Activated CD4-positive, alpha-beta T cell treated with anti-CD3 and anti-CD28 coated beads, Interleukin-2, amount 50 U/mL, for 4 hours (primary cell): Measurements from ENCODE around the gene QARS1.

Source experiments
- DNase-seq, 2 experiments: peaks; one replicate each; pipeline ENCODE4 v3.0.0-alpha.2; 2020

Gene QARS1

GRCh38 chr3:49120096-49120437, 15.5 kb upstream of the QARS1 start:
- no peak for DNase-seq

- no peak for DNase-seq
Observed at GRCh38 chr3:49119439-49119838, 14.9 kb upstream of the QARS1 start.

- no peak for DNase-seq
Observed at GRCh38 chr3:49119036-49119435, 14.5 kb upstream of the QARS1 start.

GRCh38 chr3:49112262-49112661, 7.7 kb upstream of the QARS1 start:
- DNase-seq = no peak

GRCh38 chr3:49111347-49111746, 6.8 kb upstream of the QARS1 start:
- DNase-seq = no peak

- no peak for DNase-seq
Observed at GRCh38 chr3:49110780-49111179, 6.2 kb upstream of the QARS1 start.

- no peak for DNase-seq
Observed at GRCh38 chr3:49108346-49108745, 3.8 kb upstream of the QARS1 start.

GRCh38 chr3:49104052-49104426, 518 bp downstream of the QARS1 start:
- DNase-seq = no peak

- DNase-seq = no peak
Observed at GRCh38 chr3:49100046-49100615, 4.4 kb downstream of the QARS1 start.

- DNase-seq = no peak
Observed at GRCh38 chr3:49098910-49099630, 5.5 kb downstream of the QARS1 start.

GRCh38 chr3:49098429-49098828, 6.1 kb downstream of the QARS1 start:
- no peak for DNase-seq

- DNase-seq = peak; percentile 95 to 96
Observed at GRCh38 chr3:49093853-49094767, 10.4 kb downstream of the QARS1 start, which contains the start of gene QRICH1. QRICH1 (minus strand) TSS chr3:49094071; CDS start chr3:49077017, 17,054 bp downstream.

- DNase-seq = peak; percentile 67 to 70
Observed at GRCh38 chr3:49092938-49093852, 11.4 kb downstream of the QARS1 start.

GRCh38 chr3:49081429-49081828, 23.1 kb downstream of the QARS1 start:
- DNase-seq = no peak

- no peak for DNase-seq
Observed at GRCh38 chr3:49079270-49079669, 25.3 kb downstream of the QARS1 start.

GRCh38 chr3:49076646-49077045, 27.9 kb downstream of the QARS1 start:
- DNase-seq = no peak

GRCh38 chr3:49076116-49076515, 28.4 kb downstream of the QARS1 start:
- DNase-seq = no peak

- no peak for DNase-seq
Observed at GRCh38 chr3:49058011-49058410, 46.5 kb downstream of the QARS1 start.

- DNase-seq = no peak
Observed at GRCh38 chr3:49057268-49057667, 47.3 kb downstream of the QARS1 start.

- DNase-seq = no peak
Observed at GRCh38 chr3:49054344-49054862, 50.2 kb downstream of the QARS1 start.

- no peak for DNase-seq
Observed at GRCh38 chr3:49053543-49053942, 51.0 kb downstream of the QARS1 start.
